A673 (cell line): Measurements from ENCODE around the gene CTSZ. TPM values are rescaled to one million over a fixed set of nuclear protein-coding genes. Genes with fewer than 3 reads are reported as not detected.
"Not testable (repeated sequence)": the region's sequence is repeated elsewhere in the genome, so short reads cannot be mapped to it uniquely, and the experiment has no call there.

Experiments used
- BruUV-seq: library from RNA; stranded (reverse); fragments of 400-500 nt; replicated peaks from 2 replicates; lab custom pipeline; 2021; lab: Mats Ljungman, UMichigan
- CTCF ChIA-PET: fragments of 300-600 bp; sonication (Branson Sonifier 250); formaldehyde crosslinking; loops from one replicate; lab custom pipeline; 2022; ENCODE audit warnings: antibody characterized with exemption; lab: Charles Lee
- POLR2A ChIA-PET: fragments of 300-600 bp; sonication (Branson Sonifier 250); formaldehyde crosslinking; loops from one replicate; lab custom pipeline; 2022; ENCODE audit warnings: antibody characterized with exemption; ENCODE audit not compliant: low non-redundant PET; lab: Charles Lee
- DNase-seq: peaks from one replicate; pipeline ENCODE4 v3.0.0-alpha.2; 2015; ENCODE audit warnings: low spot score
- H3K27ac ChIP-seq: fragments of 200-600 bp; sonication (generic); 2 replicates; pipeline ENCODE4 v1.5.1; 2016; ENCODE audit warnings: mixed run types, low read depth, mild to moderate bottlenecking, mixed read lengths, antibody characterized with exemption, low read length; ENCODE audit not compliant: poor library complexity, severe bottlenecking
- H3K27me3 ChIP-seq: fragments of 200-600 bp; sonication (generic); replicated peaks from 2 replicates; pipeline ENCODE4 v1.6.1; 2017; ENCODE audit warnings: mixed run types, low read depth, mild to moderate bottlenecking, mixed read lengths, antibody characterized with exemption, low read length; ENCODE audit not compliant: insufficient read depth, poor library complexity
- H3K36me3 ChIP-seq: fragments of 200-600 bp; sonication (generic); 2 replicates; pipeline ENCODE4 v1.6.1; 2016; ENCODE audit warnings: mixed run types, mild to moderate bottlenecking, mixed read lengths, antibody characterized with exemption, low read length; ENCODE audit not compliant: insufficient read depth, poor library complexity, severe bottlenecking
- H3K4me1 ChIP-seq: fragments of 200-600 bp; sonication (generic); 2 replicates; pipeline ENCODE4 v1.6.1; 2017; ENCODE audit warnings: mixed run types, mild to moderate bottlenecking, mixed read lengths, antibody characterized with exemption, low read length; ENCODE audit not compliant: insufficient read depth, poor library complexity, severe bottlenecking
- H3K4me3 ChIP-seq: fragments of 200-600 bp; sonication (generic); 2 replicates; pipeline ENCODE4 v1.5.1; 2016; ENCODE audit warnings: low read depth, mixed run types, mild to moderate bottlenecking, mixed read lengths, low read length; ENCODE audit not compliant: poor library complexity, severe bottlenecking
- H3K9me3 ChIP-seq: fragments of 200-600 bp; sonication (generic); 2 replicates; pipeline ENCODE4 v1.6.1; 2016; ENCODE audit warnings: mixed run types, low read depth, mild to moderate bottlenecking, mixed read lengths, antibody characterized with exemption, low read length; ENCODE audit not compliant: poor library complexity, severe bottlenecking
- CTCF ChIP-seq: fragments of 300-800, 200-600 bp; sonication (generic); conservative IDR thresholded peaks from 2 replicates; pipeline ENCODE4 v1.5.1; 2017; ENCODE audit warnings: low read depth, mild to moderate bottlenecking, antibody characterized with exemption, low read length, moderate library complexity, mixed read lengths
- EZH2 ChIP-seq: fragments of 200-600 bp; sonication (generic); IDR thresholded peaks from 2 replicates; pipeline ENCODE4 v1.6.1; 2017; ENCODE audit warnings: borderline replicate concordance, low read depth, mild to moderate bottlenecking, mixed read lengths, antibody characterized with exemption, low read length; ENCODE audit not compliant: poor library complexity, severe bottlenecking
- intact Hi-C: fragments of 100-400 bp; cut with micrococcal nuclease; formaldehyde crosslinking; loops from one replicate; pipeline ENCODE4 v1.10.0; 2022; ENCODE audit not compliant: unreplicated experiment
- total RNA-seq: library from RNA; stranded (reverse); gene quantifications from 2 replicates; pipeline ENCODE4 v1.2.3, GENCODE V29; 2021

CTSZ gene
- total RNA-seq, 1 experiment from 2014 or later = 1.2 TPM

- Histone ChIP-seq H3K4me1 (peaks cover 10% of the 10 kb centered on the region), H3K36me3 (peaks cover 51% of the 10 kb centered on the region), H3K27ac (no peak overlapping the region), H3K27me3 (no peaks in the 10 kb centered on the region), H3K4me3 (no peak overlapping the region), H3K9me3 (no peaks in the 10 kb centered on the region)
- ChIA-PET CTCF (no interaction called here), POLR2A (no interaction called here)
- BruUV-seq = no TSS peak
- TF ChIP-seq CTCF = no peak
- no peak for TF ChIP-seq EZH2
- intact Hi-C loops = no loop called here
- no peak for DNase-seq
Observed at GRCh38 chr20:58985656-58986055, 21.4 kb downstream of the CTSZ start.

- POLR2A ChIA-PET = no interaction called here
- H3K27ac ChIP-seq = no peak overlapping the region
- DNase-seq = no peak
- BruUV-seq = no TSS peak
- H3K4me3 ChIP-seq = no peak overlapping the region
- H3K9me3 ChIP-seq = no peaks in the 10 kb centered on the region
- peaks cover 10% of the 10 kb centered on the region for H3K4me1 ChIP-seq
- TF ChIP-seq EZH2 = no peak
- peaks cover 41% of the 10 kb centered on the region for H3K36me3 ChIP-seq
- intact Hi-C loops = loop anchor here (5.0 kb wide), 1 partner anchor 48 kb away; the partner anchor contains the start of gene ATP5F1E
- H3K27me3 ChIP-seq = no peaks in the 10 kb centered on the region
- CTCF ChIA-PET = no interaction called here
Observed at GRCh38 chr20:58984691-58985090, 22.4 kb downstream of the CTSZ start.

- H3K9me3 ChIP-seq, BruUV-seq, DNase-seq, H3K27me3 ChIP-seq, CTCF ChIA-PET, POLR2A ChIA-PET, H3K27ac ChIP-seq, H3K4me3 ChIP-seq: not testable (repeated sequence)
- Histone ChIP-seq H3K4me1 (peaks cover 10% of the 10 kb centered on the region), H3K36me3 (peaks cover 25% of the 10 kb centered on the region)
- intact Hi-C loops = loop anchor here (5.0 kb wide), 1 partner anchor 49 kb away; the partner anchor contains the start of gene ATP5F1E
Observed at GRCh38 chr20:58983115-58983468, 24.0 kb downstream of the CTSZ start.

GRCh38 chr20:58982406-58983114, 24.5 kb downstream of the CTSZ start:
- ChIA-PET CTCF (no interaction called here), POLR2A (no interaction called here)
- intact Hi-C loops = loop anchor here (5.0 kb wide), 1 partner anchor 50 kb away; the partner anchor contains the start of gene ATP5F1E
- peaks cover 20% of the 10 kb centered on the region for H3K36me3 ChIP-seq
- peak overlapping the region; percentile 83 for H3K4me3 ChIP-seq
- no peaks in the 10 kb centered on the region for H3K27me3 ChIP-seq
- BruUV-seq = no TSS peak
- DNase-seq = no peak
- H3K9me3 ChIP-seq = no peaks in the 10 kb centered on the region
- no peak overlapping the region for H3K27ac ChIP-seq
- TF ChIP-seq CTCF (no peak), EZH2 (no peak)
- peaks cover 10% of the 10 kb centered on the region for H3K4me1 ChIP-seq
